ENCODE data around the gene ARRDC5. TPM values are rescaled to one million over a fixed set of nuclear protein-coding genes. Genes with fewer than 3 reads are reported as not detected.

ARRDC5 gene
- total RNA-seq, 1 experiment from 2014 or later = not detected

DNA sequence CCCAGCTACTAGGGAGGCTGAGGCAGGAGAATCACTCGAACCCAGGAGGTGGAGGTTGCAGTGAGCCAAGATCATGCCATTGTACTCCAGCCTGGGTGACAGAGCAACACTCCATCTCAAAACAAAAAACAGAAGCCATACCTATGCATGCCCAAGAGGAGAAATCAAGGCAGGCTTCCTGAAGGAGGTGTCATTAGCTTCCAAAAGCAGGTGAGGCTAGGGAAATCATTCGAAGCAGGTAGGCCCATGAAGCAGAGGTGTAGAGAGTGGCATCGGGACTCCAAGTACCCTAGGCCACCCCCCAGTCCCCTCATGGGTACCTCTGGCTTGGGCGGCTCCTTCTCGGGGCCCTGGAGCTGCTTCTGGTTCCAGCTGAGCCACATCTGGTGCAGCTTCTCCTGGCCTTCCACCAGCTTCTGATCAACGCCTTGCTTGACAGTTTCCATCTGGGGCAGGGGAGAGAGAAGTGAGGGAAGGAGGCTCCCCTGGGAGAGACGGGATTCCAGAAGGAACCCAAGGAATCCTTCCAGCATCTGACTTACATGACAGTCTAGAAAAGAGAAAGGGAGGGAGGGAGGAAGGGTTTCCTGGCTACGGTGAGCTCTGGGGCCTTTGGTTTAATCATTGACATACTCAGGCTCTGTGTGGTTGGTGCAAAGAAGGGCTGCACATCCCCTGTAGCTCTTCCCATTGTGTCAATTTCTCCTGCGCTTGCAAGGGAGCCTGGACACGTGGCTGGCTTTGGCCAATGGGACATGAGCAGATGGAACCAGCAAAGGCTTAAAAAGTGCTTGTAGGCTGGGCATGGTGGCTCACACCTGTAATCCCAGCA is 58.1 kb downstream of the ARRDC5 start:
- no peak overlapping the region for H3K4me3 Mint-ChIP-seq
- ATAC-seq = no peak
- H3K36me3 Mint-ChIP-seq = peaks cover 47% of the 10 kb centered on the region
- TF ChIP-seq NR1H2 (CRISPR knock-in tag; IDR thresholded peaks at IDR 0.05) = no peak
- TF ChIP-seq, protein P1, sequence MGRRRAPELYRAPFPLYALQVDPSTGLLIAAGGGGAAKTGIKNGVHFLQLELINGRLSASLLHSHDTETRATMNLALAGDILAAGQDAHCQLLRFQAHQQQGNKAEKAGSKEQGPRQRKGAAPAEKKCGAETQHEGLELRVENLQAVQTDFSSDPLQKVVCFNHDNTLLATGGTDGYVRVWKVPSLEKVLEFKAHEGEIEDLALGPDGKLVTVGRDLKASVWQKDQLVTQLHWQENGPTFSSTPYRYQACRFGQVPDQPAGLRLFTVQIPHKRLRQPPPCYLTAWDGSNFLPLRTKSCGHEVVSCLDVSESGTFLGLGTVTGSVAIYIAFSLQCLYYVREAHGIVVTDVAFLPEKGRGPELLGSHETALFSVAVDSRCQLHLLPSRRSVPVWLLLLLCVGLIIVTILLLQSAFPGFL (CRISPR knock-in tag; IDR thresholded peaks at IDR 0.05; ENCODE audit: borderline replicate concordance) = no peak
- TF ChIP-seq ZNF121 (CRISPR knock-in tag; IDR thresholded peaks at IDR 0.05) = no peak
- TF ChIP-seq, protein P2, sequence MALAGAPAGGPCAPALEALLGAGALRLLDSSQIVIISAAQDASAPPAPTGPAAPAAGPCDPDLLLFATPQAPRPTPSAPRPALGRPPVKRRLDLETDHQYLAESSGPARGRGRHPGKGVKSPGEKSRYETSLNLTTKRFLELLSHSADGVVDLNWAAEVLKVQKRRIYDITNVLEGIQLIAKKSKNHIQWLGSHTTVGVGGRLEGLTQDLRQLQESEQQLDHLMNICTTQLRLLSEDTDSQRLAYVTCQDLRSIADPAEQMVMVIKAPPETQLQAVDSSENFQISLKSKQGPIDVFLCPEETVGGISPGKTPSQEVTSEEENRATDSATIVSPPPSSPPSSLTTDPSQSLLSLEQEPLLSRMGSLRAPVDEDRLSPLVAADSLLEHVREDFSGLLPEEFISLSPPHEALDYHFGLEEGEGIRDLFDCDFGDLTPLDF (CRISPR knock-in tag; IDR thresholded peaks at IDR 0.05) = no peak
- TF ChIP-seq, protein P3, sequence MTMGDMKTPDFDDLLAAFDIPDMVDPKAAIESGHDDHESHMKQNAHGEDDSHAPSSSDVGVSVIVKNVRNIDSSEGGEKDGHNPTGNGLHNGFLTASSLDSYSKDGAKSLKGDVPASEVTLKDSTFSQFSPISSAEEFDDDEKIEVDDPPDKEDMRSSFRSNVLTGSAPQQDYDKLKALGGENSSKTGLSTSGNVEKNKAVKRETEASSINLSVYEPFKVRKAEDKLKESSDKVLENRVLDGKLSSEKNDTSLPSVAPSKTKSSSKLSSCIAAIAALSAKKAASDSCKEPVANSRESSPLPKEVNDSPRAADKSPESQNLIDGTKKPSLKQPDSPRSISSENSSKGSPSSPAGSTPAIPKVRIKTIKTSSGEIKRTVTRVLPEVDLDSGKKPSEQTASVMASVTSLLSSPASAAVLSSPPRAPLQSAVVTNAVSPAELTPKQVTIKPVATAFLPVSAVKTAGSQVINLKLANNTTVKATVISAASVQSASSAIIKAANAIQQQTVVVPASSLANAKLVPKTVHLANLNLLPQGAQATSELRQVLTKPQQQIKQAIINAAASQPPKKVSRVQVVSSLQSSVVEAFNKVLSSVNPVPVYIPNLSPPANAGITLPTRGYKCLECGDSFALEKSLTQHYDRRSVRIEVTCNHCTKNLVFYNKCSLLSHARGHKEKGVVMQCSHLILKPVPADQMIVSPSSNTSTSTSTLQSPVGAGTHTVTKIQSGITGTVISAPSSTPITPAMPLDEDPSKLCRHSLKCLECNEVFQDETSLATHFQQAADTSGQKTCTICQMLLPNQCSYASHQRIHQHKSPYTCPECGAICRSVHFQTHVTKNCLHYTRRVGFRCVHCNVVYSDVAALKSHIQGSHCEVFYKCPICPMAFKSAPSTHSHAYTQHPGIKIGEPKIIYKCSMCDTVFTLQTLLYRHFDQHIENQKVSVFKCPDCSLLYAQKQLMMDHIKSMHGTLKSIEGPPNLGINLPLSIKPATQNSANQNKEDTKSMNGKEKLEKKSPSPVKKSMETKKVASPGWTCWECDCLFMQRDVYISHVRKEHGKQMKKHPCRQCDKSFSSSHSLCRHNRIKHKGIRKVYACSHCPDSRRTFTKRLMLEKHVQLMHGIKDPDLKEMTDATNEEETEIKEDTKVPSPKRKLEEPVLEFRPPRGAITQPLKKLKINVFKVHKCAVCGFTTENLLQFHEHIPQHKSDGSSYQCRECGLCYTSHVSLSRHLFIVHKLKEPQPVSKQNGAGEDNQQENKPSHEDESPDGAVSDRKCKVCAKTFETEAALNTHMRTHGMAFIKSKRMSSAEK (CRISPR knock-in tag; IDR thresholded peaks at IDR 0.05; ENCODE audit: borderline replicate concordance) = no peak
- TF ChIP-seq FOXJ3 (CRISPR knock-in tag; IDR thresholded peaks at IDR 0.05; ENCODE audit: borderline replicate concordance) = no peak
- no peak for TF ChIP-seq GTF2I (CRISPR knock-in tag; conservative IDR thresholded peaks at IDR 0.05)
- TF ChIP-seq ZNF423 (CRISPR knock-in tag; IDR thresholded peaks at IDR 0.05) = no peak
- TF ChIP-seq ZNF138 (CRISPR knock-in tag; conservative IDR thresholded peaks at IDR 0.05) = no peak
- no peak for TF ChIP-seq GRHL2 (CRISPR knock-in tag; IDR thresholded peaks at IDR 0.05; ENCODE audit: insufficient replicate concordance, severe bottlenecking)
- TF ChIP-seq, protein P4, sequence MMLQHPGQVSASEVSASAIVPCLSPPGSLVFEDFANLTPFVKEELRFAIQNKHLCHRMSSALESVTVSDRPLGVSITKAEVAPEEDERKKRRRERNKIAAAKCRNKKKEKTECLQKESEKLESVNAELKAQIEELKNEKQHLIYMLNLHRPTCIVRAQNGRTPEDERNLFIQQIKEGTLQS (CRISPR knock-in tag; conservative IDR thresholded peaks at IDR 0.05) = no peak
- no peaks in the 10 kb centered on the region for H3K27me3 Mint-ChIP-seq (ENCODE audit: low read depth)
- H3K27ac Mint-ChIP-seq = no peak overlapping the region
- ChIA-PET POLR2A (no interaction called here), CTCF (interaction anchor here (0.8 to 1.4 kb wide), 2 partner anchors 35 kb away, joined by 4 to 7 read pairs; no protein-coding TSS in a partner anchor)
- no peaks in the 10 kb centered on the region for H3K4me1 Mint-ChIP-seq
- no peaks in the 10 kb centered on the region for H3K9me3 Mint-ChIP-seq
- no peak for DNase-seq (ENCODE audit: low spot score)

DNA sequence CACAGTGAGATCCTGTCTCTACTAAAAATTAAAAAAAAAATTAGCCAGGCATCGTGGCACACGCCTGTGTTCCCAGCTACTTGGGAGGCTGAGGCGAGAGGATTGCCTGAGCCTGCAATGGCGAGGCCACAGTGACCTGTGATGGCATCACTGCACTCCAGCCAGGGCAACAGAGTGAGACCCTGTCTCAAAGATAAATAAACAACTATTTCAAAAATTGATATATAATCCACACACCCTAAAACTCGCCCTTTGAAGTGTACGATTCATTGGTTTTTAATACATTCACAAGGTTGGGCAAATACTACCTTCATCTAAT is 59.1 kb downstream of the ARRDC5 start:
- H3K36me3 Mint-ChIP-seq = peaks cover 54% of the 10 kb centered on the region
- no peaks in the 10 kb centered on the region for H3K4me1 Mint-ChIP-seq
- no peak overlapping the region for H3K27ac Mint-ChIP-seq
- ATAC-seq = no peak
- CTCF ChIA-PET = interaction anchor here (0.6 to 0.9 kb wide), 3 partner anchors 8 to 93 kb away, joined by 3 to 7 read pairs (median 3); no protein-coding TSS in a partner anchor
- H3K27me3 Mint-ChIP-seq (ENCODE audit: low read depth) = no peaks in the 10 kb centered on the region
- H3K9me3 Mint-ChIP-seq = no peaks in the 10 kb centered on the region
- no peak overlapping the region for H3K4me3 Mint-ChIP-seq
- TF ChIP-seq, protein P5, sequence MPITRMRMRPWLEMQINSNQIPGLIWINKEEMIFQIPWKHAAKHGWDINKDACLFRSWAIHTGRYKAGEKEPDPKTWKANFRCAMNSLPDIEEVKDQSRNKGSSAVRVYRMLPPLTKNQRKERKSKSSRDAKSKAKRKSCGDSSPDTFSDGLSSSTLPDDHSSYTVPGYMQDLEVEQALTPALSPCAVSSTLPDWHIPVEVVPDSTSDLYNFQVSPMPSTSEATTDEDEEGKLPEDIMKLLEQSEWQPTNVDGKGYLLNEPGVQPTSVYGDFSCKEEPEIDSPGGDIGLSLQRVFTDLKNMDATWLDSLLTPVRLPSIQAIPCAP (CRISPR knock-in tag; IDR thresholded peaks at IDR 0.05) = no peak
- TF ChIP-seq CBFB (CRISPR knock-in tag; IDR thresholded peaks at IDR 0.05; ENCODE audit: low read depth) (no peak), ESRRA (CRISPR knock-in tag; IDR thresholded peaks at IDR 0.05; ENCODE audit: borderline replicate concordance) (no peak), CREB1 (CRISPR knock-in tag; IDR thresholded peaks at IDR 0.05) (no peak), IRF2 (CRISPR knock-in tag; IDR thresholded peaks at IDR 0.05; ENCODE audit: borderline replicate concordance, low read depth) (no peak)
- TF ChIP-seq, protein P6, sequence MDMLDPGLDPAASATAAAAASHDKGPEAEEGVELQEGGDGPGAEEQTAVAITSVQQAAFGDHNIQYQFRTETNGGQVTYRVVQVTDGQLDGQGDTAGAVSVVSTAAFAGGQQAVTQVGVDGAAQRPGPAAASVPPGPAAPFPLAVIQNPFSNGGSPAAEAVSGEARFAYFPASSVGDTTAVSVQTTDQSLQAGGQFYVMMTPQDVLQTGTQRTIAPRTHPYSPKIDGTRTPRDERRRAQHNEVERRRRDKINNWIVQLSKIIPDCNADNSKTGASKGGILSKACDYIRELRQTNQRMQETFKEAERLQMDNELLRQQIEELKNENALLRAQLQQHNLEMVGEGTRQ (CRISPR knock-in tag; IDR thresholded peaks at IDR 0.05) = no peak
- TF ChIP-seq, protein P7, sequence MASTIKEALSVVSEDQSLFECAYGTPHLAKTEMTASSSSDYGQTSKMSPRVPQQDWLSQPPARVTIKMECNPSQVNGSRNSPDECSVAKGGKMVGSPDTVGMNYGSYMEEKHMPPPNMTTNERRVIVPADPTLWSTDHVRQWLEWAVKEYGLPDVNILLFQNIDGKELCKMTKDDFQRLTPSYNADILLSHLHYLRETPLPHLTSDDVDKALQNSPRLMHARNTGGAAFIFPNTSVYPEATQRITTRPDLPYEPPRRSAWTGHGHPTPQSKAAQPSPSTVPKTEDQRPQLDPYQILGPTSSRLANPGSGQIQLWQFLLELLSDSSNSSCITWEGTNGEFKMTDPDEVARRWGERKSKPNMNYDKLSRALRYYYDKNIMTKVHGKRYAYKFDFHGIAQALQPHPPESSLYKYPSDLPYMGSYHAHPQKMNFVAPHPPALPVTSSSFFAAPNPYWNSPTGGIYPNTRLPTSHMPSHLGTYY (CRISPR knock-in tag; IDR thresholded peaks at IDR 0.05) = no peak
- TF ChIP-seq, protein P8, sequence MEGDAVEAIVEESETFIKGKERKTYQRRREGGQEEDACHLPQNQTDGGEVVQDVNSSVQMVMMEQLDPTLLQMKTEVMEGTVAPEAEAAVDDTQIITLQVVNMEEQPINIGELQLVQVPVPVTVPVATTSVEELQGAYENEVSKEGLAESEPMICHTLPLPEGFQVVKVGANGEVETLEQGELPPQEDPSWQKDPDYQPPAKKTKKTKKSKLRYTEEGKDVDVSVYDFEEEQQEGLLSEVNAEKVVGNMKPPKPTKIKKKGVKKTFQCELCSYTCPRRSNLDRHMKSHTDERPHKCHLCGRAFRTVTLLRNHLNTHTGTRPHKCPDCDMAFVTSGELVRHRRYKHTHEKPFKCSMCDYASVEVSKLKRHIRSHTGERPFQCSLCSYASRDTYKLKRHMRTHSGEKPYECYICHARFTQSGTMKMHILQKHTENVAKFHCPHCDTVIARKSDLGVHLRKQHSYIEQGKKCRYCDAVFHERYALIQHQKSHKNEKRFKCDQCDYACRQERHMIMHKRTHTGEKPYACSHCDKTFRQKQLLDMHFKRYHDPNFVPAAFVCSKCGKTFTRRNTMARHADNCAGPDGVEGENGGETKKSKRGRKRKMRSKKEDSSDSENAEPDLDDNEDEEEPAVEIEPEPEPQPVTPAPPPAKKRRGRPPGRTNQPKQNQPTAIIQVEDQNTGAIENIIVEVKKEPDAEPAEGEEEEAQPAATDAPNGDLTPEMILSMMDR (IDR thresholded peaks at IDR 0.05) = no peak
- TF ChIP-seq, protein P9, sequence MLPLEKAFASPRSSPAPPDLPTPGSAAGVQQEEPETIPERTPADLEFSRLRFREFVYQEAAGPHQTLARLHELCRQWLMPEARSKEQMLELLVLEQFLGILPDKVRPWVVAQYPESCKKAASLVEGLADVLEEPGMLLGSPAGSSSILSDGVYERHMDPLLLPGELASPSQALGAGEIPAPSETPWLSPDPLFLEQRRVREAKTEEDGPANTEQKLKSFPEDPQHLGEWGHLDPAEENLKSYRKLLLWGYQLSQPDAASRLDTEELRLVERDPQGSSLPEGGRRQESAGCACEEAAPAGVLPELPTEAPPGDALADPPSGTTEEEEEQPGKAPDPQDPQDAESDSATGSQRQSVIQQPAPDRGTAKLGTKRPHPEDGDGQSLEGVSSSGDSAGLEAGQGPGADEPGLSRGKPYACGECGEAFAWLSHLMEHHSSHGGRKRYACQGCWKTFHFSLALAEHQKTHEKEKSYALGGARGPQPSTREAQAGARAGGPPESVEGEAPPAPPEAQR (CRISPR knock-in tag; IDR thresholded peaks at IDR 0.05) = no peak
- POLR2A ChIA-PET = no interaction called here
- DNase-seq (ENCODE audit: low spot score) = no peak

All from WTC11 (cell line).